ENCODE data around the gene GAGE10.
"Not testable (repeated sequence)": the region's sequence is repeated elsewhere in the genome, so short reads cannot be mapped to it uniquely, and the experiment has no call there.

GAGE10 gene

GRCh38 chrX:49330421-49330820 is 27.0 kb downstream of the GAGE10 start:
- not testable (repeated sequence) for DNase-seq

- DNase-seq = not testable (repeated sequence)
Measured at GRCh38 chrX:49331282-49331681, 27.8 kb downstream of the GAGE10 start, which contains the start of gene GAGE13. Gene GAGE13, plus strand, starts transcription at chrX:49331582. Its CDS starts 1,156 bp downstream, at chrX:49332738.

GRCh38 chrX:49331841-49332240 is 28.4 kb downstream of the GAGE10 start:
- DNase-seq = not testable (repeated sequence)

- DNase-seq = not testable (repeated sequence)
Measured at GRCh38 chrX:49341449-49341848, 38.0 kb downstream of the GAGE10 start.

- DNase-seq = not testable (repeated sequence)
Measured at GRCh38 chrX:49344496-49345175, 41.2 kb downstream of the GAGE10 start.

- DNase-seq = not testable (repeated sequence)
Measured at GRCh38 chrX:49345402-49345801, 42.0 kb downstream of the GAGE10 start.

- DNase-seq = not testable (repeated sequence)
Measured at GRCh38 chrX:49346150-49346549, 42.7 kb downstream of the GAGE10 start.

Measured in stimulated activated CD4-positive, alpha-beta T cell treated with anti-CD3 and anti-CD28 coated beads, Interleukin-15, amount 100 ng/mL, for 24 hours (primary cell).